Gastroesophageal sphincter (tissue), 3 donors: Measurements from ENCODE around the gene PHC2.

ENCODE experiments used
- POLR2A ChIP-seq, 2 donors: fragments of 450-650 bp; IDR thresholded peaks; one replicate each; pipeline ENCODE4 v1.6.1; 2017; ENCODE audit warnings: antibody characterized with exemption in 2 of 2, mild to moderate bottlenecking in 2 of 2, moderate library complexity in 1 of 2
- TF ChIP-seq, protein P1 (sequence below), 4 experiments: fragments of 200-600 bp in 2 of 4; fragments of 450-650 bp in 2 of 4; sonication (generic) in 1 of 4; IDR thresholded peaks; one replicate each; pipeline ENCODE4 v1.5.1; 2017 to 2019; ENCODE audit warnings: antibody characterized with exemption in 4 of 4, mild to moderate bottlenecking in 2 of 4, moderate library complexity in 2 of 4

DNA sequence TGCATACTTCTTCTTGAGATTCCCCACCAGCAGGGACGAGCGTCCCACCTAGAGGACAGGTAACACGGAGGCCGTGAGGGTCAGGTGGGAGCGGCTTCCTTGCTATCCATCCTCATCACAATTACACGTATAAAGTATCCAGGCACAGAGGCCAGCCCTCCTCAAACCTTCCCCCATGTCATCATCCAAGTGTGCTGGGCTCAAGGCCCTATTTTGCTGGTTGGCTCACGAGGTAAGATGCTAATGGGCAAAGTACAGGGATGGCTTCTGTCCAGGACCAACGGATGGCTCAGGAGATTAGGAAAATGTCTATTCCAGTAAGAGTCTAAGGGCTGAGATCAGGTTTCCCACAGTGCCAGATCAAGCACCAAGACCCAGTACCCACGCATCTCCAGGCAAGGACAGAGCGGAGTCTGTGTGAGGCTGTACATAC, 98.5 kb downstream of the PHC2 start:
- TF ChIP-seq, protein P1, sequence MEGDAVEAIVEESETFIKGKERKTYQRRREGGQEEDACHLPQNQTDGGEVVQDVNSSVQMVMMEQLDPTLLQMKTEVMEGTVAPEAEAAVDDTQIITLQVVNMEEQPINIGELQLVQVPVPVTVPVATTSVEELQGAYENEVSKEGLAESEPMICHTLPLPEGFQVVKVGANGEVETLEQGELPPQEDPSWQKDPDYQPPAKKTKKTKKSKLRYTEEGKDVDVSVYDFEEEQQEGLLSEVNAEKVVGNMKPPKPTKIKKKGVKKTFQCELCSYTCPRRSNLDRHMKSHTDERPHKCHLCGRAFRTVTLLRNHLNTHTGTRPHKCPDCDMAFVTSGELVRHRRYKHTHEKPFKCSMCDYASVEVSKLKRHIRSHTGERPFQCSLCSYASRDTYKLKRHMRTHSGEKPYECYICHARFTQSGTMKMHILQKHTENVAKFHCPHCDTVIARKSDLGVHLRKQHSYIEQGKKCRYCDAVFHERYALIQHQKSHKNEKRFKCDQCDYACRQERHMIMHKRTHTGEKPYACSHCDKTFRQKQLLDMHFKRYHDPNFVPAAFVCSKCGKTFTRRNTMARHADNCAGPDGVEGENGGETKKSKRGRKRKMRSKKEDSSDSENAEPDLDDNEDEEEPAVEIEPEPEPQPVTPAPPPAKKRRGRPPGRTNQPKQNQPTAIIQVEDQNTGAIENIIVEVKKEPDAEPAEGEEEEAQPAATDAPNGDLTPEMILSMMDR (IDR thresholded peaks at IDR 0.05), result no peak
- no peak for TF ChIP-seq POLR2A (IDR thresholded peaks at IDR 0.05)
